Esophagus muscularis mucosa (tissue), 4 donors: ENCODE data around the gene LCE7A. TPM values are rescaled to one million over a fixed set of nuclear protein-coding genes. Genes with fewer than 3 reads are reported as not detected.

ENCODE experiments used
- DNase-seq: peaks from one replicate; pipeline ENCODE4 v3.0.0-alpha.2; 2017; ENCODE audit errors: extremely low spot score
- H3K27ac ChIP-seq, 4 donors: fragments of 200-600 bp; sonication (generic); replicated peaks in 1 of 4; 1 replicate in 3 of 4; 2 replicates in 1 of 4; pipeline ENCODE4 v1.5.1; 2016 to 2019; ENCODE audit warnings: mild to moderate bottlenecking in 1 of 4
- H3K27me3 ChIP-seq, 4 donors: fragments of 200-600 bp; sonication (generic); one replicate each; pipeline versions ENCODE4 v1.5.1 to v1.6.0; 2016 to 2019
- H3K36me3 ChIP-seq, 4 donors: fragments of 200-600 bp; sonication (generic); one replicate each; pipeline ENCODE4 v1.5.1; 2016 to 2019
- H3K4me1 ChIP-seq, 4 donors: fragments of 200-600 bp; sonication (generic); one replicate each; pipeline ENCODE4 v1.5.1; 2016 to 2019
- H3K4me3 ChIP-seq, 4 donors: fragments of 200-600 bp; sonication (generic); 1 replicate in 2 of 4; 2 replicates in 2 of 4; pipeline ENCODE4 v1.5.1; 2016 to 2019; ENCODE audit warnings: mild to moderate bottlenecking in 4 of 4, moderate library complexity in 1 of 4
- H3K9me3 ChIP-seq, 4 donors: fragments of 200-600 bp; sonication (generic); 1 replicate in 3 of 4; 2 replicates in 1 of 4; pipeline ENCODE4 v1.5.1; 2016 to 2019
- CTCF ChIP-seq, 3 experiments: fragments of 200-600 bp in 2 of 3; fragments of 450-650 bp in 1 of 3; sonication (generic) in 2 of 3; IDR thresholded peaks; one replicate each; pipeline ENCODE4 v1.5.1; 2017 to 2019; ENCODE audit warnings: antibody characterized with exemption in 3 of 3, mild to moderate bottlenecking in 2 of 3, moderate library complexity in 1 of 3
- EP300 ChIP-seq: sonication (generic); formaldehyde crosslinking; IDR thresholded peaks from one replicate; pipeline ENCODE4 v1.6.1; 2017; ENCODE audit warnings: antibody characterized with exemption
- POLR2A ChIP-seq: fragments of 450-650 bp; IDR thresholded peaks from one replicate; pipeline ENCODE4 v1.6.1; 2017; ENCODE audit warnings: antibody characterized with exemption, moderate library complexity, mild to moderate bottlenecking, low read depth
- POLR2AphosphoS5 ChIP-seq, 2 donors: sonication (generic); formaldehyde crosslinking; IDR thresholded peaks; one replicate each; pipeline ENCODE4 v1.6.1; 2017; ENCODE audit warnings: antibody characterized with exemption in 2 of 2
- WGBS: methylation state at CpG from one replicate; pipeline ENCODE4 v1.1.5; 2018; 5-methylcytosine and 5-hydroxymethylcytosine counted together
- intact Hi-C: fragments of 100-400 bp; cut with DNase I; formaldehyde crosslinking; loops from one replicate; pipeline ENCODE4 v1.15.1; 2023
- total RNA-seq, 4 donors: library from RNA; depleted of rRNA; stranded (reverse); fragments of >200 nt; gene quantifications; one replicate each; pipeline versions ENCODE4 v1.1.0 to v1.2.1, GENCODE V29; 2016

The LCE7A gene
- total RNA-seq, 4 donors from 2014 or later = not detected

GRCh38 chr1:152901631-152902030 is 41.8 kb downstream of the LCE7A start:
- H3K27me3 ChIP-seq = no peaks in the 10 kb centered on the region
- no peak for TF ChIP-seq CTCF (IDR thresholded peaks at IDR 0.05)
- TF ChIP-seq POLR2A = no peak
- no peak for TF ChIP-seq EP300
- no peak for TF ChIP-seq POLR2AphosphoS5 (IDR thresholded peaks at IDR 0.05)
- H3K4me3 ChIP-seq = no peak overlapping the region
- intact Hi-C loops = no loop called here
- DNase-seq = peak; percentile 84
- H3K4me1 ChIP-seq = peaks cover 0 to 7% (median 0%) of the 10 kb centered on the region in 4 donors
- no peaks in the 10 kb centered on the region for H3K9me3 ChIP-seq
- WGBS = 76% methylated on average over 5 of the region's 5 CpGs
- no peaks in the 10 kb centered on the region for H3K36me3 ChIP-seq
- no peak overlapping the region for H3K27ac ChIP-seq

- intact Hi-C loops = no loop called here
- TF ChIP-seq POLR2A (no peak), EP300 (no peak), POLR2AphosphoS5 (IDR thresholded peaks at IDR 0.05) (no peak), CTCF (IDR thresholded peaks at IDR 0.05) (no peak)
These were observed 42.8 kb downstream of the LCE7A start for GRCh38 chr1:152902636-152903035.

GRCh38 chr1:152904688-152905440 is 45.1 kb downstream of the LCE7A start:
- Histone ChIP-seq H3K4me3 (no peak overlapping the region), H3K27ac (no peak overlapping the region), H3K36me3 (no peaks in the 10 kb centered on the region), H3K4me1 (peaks cover 0 to 7% (median 0%) of the 10 kb centered on the region in 4 donors), H3K27me3 (peaks cover 0 to 6% (median 0%) of the 10 kb centered on the region in 4 donors), H3K9me3 (no peaks in the 10 kb centered on the region)
- intact Hi-C loops = no loop called here
- DNase-seq = peak; percentile 80
- 79% methylated on average over 7 of the region's 7 CpGs for whole genome bisulfite sequencing
- TF ChIP-seq POLR2AphosphoS5 (IDR thresholded peaks at IDR 0.05) = no peak
- TF ChIP-seq POLR2A = no peak
- no peak for TF ChIP-seq CTCF (IDR thresholded peaks at IDR 0.05)
- no peak for TF ChIP-seq EP300

More at GRCh38 chr1:152902636-152903035, 42.8 kb downstream of the LCE7A start:
- H3K4me1 ChIP-seq = peaks cover 0 to 7% (median 0%) of the 10 kb centered on the region in 4 donors
- no peak overlapping the region for H3K27ac ChIP-seq
- no peaks in the 10 kb centered on the region for H3K27me3 ChIP-seq
- whole genome bisulfite sequencing = 76% methylated on average over 3 of the region's 4 CpGs
- DNase-seq = peak; percentile 72
- H3K36me3 ChIP-seq = no peaks in the 10 kb centered on the region
- H3K4me3 ChIP-seq = no peak overlapping the region
- H3K9me3 ChIP-seq = no peaks in the 10 kb centered on the region

GRCh38 chr1:152906023-152906565 is 46.3 kb downstream of the LCE7A start:
- Histone ChIP-seq H3K27me3 (peaks cover 0 to 12% (median 0%) of the 10 kb centered on the region in 4 donors), H3K9me3 (no peaks in the 10 kb centered on the region), H3K4me1 (peaks cover 0 to 7% (median 0%) of the 10 kb centered on the region in 4 donors), H3K27ac (no peak overlapping the region), H3K4me3 (no peak overlapping the region), H3K36me3 (no peaks in the 10 kb centered on the region)
- TF ChIP-seq POLR2A (no peak), CTCF (IDR thresholded peaks at IDR 0.05) (no peak)
- intact Hi-C loops = no loop called here
- WGBS = 49% methylated on average over 5 of the region's 5 CpGs
- DNase-seq = peak; percentile 80
